B cell (primary cell): ENCODE measurements around the gene MRGPRX4.
"Not testable (repeated sequence)": the region's sequence is repeated elsewhere in the genome, so short reads cannot be mapped to it uniquely, and the experiment has no call there.

Source experiments
- EZH2 ChIP-seq: IDR thresholded peaks from 2 replicates; pipeline ENCODE4 v1.6.1; 2012; ENCODE audit warnings: borderline replicate concordance, low read depth, mild to moderate bottlenecking, moderate library complexity, low read length; ENCODE audit not compliant: insufficient read depth, poor library complexity, severe bottlenecking
- TF ChIP-seq, protein P1 (sequence below): fragments of 200-600 bp; IDR thresholded peaks from one replicate; pipeline ENCODE4 v1.8.0; 2022; ENCODE audit warnings: antibody characterized with exemption, mild to moderate bottlenecking

DNA sequence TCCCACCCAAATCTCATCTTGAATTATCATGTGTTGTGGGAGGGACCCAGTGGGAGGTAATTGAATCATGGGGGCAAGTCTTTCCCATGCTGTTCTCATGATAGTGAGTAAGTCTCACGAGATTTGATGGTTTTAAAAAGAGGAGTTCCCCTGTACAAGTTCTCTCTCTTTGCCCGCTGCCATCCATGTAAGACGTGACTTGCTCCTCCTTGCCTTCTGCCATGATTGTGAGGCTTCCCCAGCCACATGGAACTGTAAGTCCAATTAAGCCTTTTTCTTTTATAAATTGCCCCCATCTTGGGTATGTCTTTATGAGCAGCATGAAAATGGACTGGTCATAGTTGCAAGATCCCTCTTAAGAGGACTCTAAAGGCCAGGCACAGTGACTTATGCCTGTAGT is 25.1 kb downstream of the MRGPRX4 start:
- TF ChIP-seq, protein P1, sequence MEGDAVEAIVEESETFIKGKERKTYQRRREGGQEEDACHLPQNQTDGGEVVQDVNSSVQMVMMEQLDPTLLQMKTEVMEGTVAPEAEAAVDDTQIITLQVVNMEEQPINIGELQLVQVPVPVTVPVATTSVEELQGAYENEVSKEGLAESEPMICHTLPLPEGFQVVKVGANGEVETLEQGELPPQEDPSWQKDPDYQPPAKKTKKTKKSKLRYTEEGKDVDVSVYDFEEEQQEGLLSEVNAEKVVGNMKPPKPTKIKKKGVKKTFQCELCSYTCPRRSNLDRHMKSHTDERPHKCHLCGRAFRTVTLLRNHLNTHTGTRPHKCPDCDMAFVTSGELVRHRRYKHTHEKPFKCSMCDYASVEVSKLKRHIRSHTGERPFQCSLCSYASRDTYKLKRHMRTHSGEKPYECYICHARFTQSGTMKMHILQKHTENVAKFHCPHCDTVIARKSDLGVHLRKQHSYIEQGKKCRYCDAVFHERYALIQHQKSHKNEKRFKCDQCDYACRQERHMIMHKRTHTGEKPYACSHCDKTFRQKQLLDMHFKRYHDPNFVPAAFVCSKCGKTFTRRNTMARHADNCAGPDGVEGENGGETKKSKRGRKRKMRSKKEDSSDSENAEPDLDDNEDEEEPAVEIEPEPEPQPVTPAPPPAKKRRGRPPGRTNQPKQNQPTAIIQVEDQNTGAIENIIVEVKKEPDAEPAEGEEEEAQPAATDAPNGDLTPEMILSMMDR: not testable (repeated sequence)
- not testable (repeated sequence) for TF ChIP-seq EZH2
